Thymus (tissue), 11 donors: ENCODE measurements around the gene ESPNL. TPM values are rescaled to one million over a fixed set of nuclear protein-coding genes. Genes with fewer than 3 reads are reported as not detected.

Experiments used
- DNase-seq, 9 donors: peaks; one replicate each; pipeline ENCODE4 v3.0.0-alpha.2; 2013; ENCODE audit warnings: low spot score in 9 of 9, low read depth in 6 of 9, missing footprints in 1 of 9
- H3K27ac ChIP-seq, 2 donors: one replicate each; pipeline ENCODE4 v1.5.1; 2013; ENCODE audit warnings: control low read depth in 1 of 2, low read depth in 1 of 2, low read length in 1 of 2, mild to moderate bottlenecking in 1 of 2, moderate library complexity in 1 of 2
- H3K27me3 ChIP-seq, 2 donors: one replicate each; pipeline ENCODE4 v1.5.1; 2013; ENCODE audit warnings: low read length in 1 of 2; ENCODE audit not compliant: control insufficient read depth in 2 of 2, insufficient read depth in 1 of 2
- H3K36me3 ChIP-seq, 2 donors: one replicate each; pipeline ENCODE4 v1.5.1; 2013; ENCODE audit warnings: low read length in 1 of 2, mild to moderate bottlenecking in 1 of 2, moderate library complexity in 1 of 2; ENCODE audit not compliant: control insufficient read depth in 2 of 2, insufficient read depth in 2 of 2
- H3K4me1 ChIP-seq, 2 donors: one replicate each; pipeline ENCODE4 v1.5.1; 2013; ENCODE audit warnings: low read length in 2 of 2; ENCODE audit not compliant: control insufficient read depth in 2 of 2, insufficient read depth in 2 of 2
- H3K4me3 ChIP-seq, 2 donors: one replicate each; pipeline ENCODE4 v1.5.1; 2013; ENCODE audit warnings: low read length in 2 of 2, control low read depth in 1 of 2, mild to moderate bottlenecking in 1 of 2
- H3K9me3 ChIP-seq, 2 donors: one replicate each; pipeline ENCODE4 v1.5.1; 2013; ENCODE audit warnings: low read length in 1 of 2, mild to moderate bottlenecking in 1 of 2; ENCODE audit not compliant: control insufficient read depth in 2 of 2, insufficient read depth in 1 of 2
- WGBS: extraction: QIAGEN DNeasy Blood & Tissue Kit; methylation state at CpG from one replicate; pipeline ENCODE4 v1.1.7; 2013; 5-methylcytosine and 5-hydroxymethylcytosine counted together
- polyA plus RNA-seq: library from polyadenylated mRNA; stranded (reverse); fragments of 200-250 nt; gene quantifications from one replicate; pipeline ENCODE4 v1.2.3, GENCODE V29; 2013
- total RNA-seq: library from RNA; stranded (reverse); fragments of 120-200 nt; gene quantifications from one replicate; pipeline ENCODE4 v1.2.4, GENCODE V29; 2013
- donor health status: healthy.

ESPNL gene
- total and polyA plus RNA-seq, 2 donors = 0.66 to 1.5 TPM

GRCh38 chr2:238123991-238124470, 23.9 kb downstream of the ESPNL start:
- Histone ChIP-seq H3K27me3 (peaks cover 2 to 21% of the 10 kb centered on the region in 2 donors), H3K9me3 (peaks cover 0 to 4% of the 10 kb centered on the region in 2 donors), H3K27ac (no peak overlapping the region), H3K36me3 (no peaks in the 10 kb centered on the region), H3K4me3 (no peak overlapping the region), H3K4me1 (no peaks in the 10 kb centered on the region)
- no peak for DNase-seq
- WGBS = 90% methylated on average over 14 of the region's 14 CpGs

DNA sequence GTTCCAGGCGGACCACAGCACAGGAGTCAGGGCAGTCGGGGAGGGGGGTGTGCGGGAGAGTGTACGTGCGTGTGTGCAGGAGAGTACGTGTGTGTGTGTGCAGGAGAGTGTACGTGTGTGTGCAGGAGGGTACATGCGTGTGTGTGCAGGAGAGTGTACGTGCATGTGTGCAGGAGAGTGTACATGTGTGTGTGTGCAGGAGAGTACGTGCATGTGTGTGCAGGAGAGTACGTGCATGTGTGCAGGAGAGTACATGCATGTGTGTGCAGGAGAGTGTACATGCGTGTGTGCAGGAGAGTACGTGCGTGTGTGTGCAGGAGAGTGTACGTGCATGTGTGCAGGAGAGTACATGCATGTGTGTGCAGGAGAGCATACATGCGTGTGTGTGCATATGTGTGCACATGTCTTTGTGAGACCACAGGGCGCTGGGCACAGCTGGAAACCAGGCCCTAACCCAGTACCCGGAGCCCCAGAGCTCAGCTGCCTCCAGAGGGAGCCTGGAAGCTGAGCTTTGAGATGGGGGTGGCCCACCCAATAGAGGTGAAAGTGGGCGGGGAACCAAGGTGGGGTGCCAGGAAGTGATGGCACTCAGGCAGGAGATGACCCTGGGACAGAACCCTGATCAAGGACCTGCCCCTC, 24.5 kb downstream of the ESPNL start:
- no peaks in the 10 kb centered on the region for H3K36me3 ChIP-seq
- no peaks in the 10 kb centered on the region for H3K4me1 ChIP-seq
- no peak for DNase-seq
- 97% methylated on average over 19 of the region's 19 CpGs for WGBS
- no peak overlapping the region for H3K27ac ChIP-seq
- H3K4me3 ChIP-seq = no peak overlapping the region
- peaks cover 2 to 20% of the 10 kb centered on the region in 2 donors for H3K27me3 ChIP-seq
- H3K9me3 ChIP-seq = peaks cover 0 to 4% of the 10 kb centered on the region in 2 donors

- Histone ChIP-seq H3K4me3 (no peak overlapping the region), H3K27ac (no peak overlapping the region), H3K9me3 (peaks cover 0 to 4% of the 10 kb centered on the region in 2 donors), H3K36me3 (no peaks in the 10 kb centered on the region), H3K27me3 (peaks cover 0 to 13% of the 10 kb centered on the region in 2 donors), H3K4me1 (no peaks in the 10 kb centered on the region)
- DNase-seq = no peak
- WGBS = 96% methylated on average over 20 of the region's 20 CpGs
Measured at GRCh38 chr2:238125127-238125885, 25.2 kb downstream of the ESPNL start.

DNA sequence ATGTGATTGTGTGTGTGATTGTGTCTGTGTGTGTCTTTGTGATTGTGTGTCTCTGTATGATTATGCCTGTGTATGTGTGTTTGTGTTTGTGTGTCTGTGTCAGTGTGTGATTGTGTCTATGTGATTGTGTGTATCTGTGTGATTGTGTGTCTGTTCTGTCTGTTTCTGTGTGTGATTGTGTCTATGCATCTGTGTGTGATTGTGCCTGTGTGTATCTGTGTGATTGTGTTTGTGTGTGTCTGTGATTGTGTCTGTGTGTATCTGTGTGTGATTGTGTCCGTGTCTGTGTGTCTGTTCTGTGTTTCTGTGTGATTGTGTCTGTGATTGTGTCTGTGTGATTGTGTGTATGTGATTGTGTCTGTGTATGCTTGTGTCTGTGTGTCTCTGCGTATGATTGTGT, 26.2 kb downstream of the ESPNL start:
- 98% methylated on average over 2 of the region's 2 CpGs for WGBS
- peaks cover 0 to 4% of the 10 kb centered on the region in 2 donors for H3K9me3 ChIP-seq
- DNase-seq = no peak
- H3K36me3 ChIP-seq = no peaks in the 10 kb centered on the region
- H3K4me3 ChIP-seq = no peak overlapping the region
- H3K27me3 ChIP-seq = peaks cover 0 to 4% of the 10 kb centered on the region in 2 donors
- H3K4me1 ChIP-seq = no peaks in the 10 kb centered on the region
- no peak overlapping the region for H3K27ac ChIP-seq

DNA sequence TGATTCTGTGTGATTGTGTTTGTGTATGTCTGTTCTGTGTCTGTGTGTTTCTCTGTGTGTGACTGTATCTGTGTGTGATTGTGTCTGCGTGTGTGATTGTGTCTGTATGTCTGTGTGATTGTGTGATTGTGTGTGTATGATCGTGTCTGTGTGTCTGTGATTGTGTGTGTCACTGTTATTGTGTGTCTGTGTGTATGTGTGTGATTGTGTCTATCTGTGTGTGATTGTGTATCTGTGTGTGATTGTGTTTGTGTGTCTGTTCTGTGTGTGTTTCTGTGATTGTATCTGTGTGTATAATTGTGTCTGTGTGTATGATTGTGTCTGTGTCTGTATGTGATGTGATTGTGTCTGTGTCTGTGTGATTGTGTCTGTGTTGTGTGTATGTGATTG, 26.6 kb downstream of the ESPNL start:
- H3K4me1 ChIP-seq = no peaks in the 10 kb centered on the region
- no peak overlapping the region for H3K27ac ChIP-seq
- H3K36me3 ChIP-seq = no peaks in the 10 kb centered on the region
- H3K9me3 ChIP-seq = peaks cover 0 to 4% of the 10 kb centered on the region in 2 donors
- DNase-seq = no peak
- no peak overlapping the region for H3K4me3 ChIP-seq
- 95% methylated on average over 2 of the region's 2 CpGs for WGBS
- H3K27me3 ChIP-seq = peaks cover 0 to 4% of the 10 kb centered on the region in 2 donors

DNA sequence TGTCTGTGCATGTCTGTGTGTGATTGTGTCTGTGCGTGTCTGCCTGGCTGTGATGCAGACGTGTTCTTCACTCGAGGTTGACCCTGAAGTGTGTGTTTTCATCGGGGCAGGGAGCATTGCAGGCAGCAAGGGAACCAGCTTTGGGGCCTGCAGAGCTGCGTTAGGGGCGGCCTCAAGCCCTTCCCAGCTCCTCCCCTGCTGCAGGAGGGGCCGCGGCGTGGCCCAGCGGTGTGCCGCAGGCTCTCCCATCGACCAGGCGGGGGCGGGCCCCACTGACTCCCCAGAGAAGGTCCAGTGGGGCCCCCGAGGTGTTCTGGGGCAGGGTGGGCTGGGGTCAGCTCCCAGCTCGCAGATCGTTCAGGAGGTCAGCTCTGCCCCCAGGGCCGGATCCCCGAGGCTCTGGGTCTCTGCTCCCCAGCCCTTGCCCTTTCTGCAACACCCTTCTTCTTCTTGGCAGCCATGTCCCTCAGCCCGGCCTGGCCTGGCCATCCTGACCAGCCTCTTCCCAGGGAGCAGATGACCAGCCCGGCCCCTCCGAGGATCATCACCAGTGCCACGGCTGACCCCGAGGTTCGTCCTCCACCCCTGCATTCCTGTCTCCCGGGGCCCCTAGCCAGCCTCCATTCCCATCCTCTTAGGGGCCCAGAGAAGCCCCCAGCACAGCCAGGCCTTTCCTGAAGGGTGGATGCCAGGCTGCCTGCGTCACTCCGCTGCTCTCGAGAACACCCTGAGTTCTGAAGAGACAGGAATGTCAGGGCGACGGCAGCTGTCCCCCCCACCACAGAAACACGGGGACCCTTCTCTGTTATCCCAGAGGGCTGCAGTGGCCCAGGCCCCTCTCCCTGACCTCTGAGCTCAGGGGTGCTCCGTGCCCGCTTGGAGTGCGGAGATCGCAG, 27.3 kb downstream of the ESPNL start:
- 71% methylated on average over 36 of the region's 36 CpGs for WGBS
- DNase-seq = peak in 1 of 9 donors; percentile 23
- Histone ChIP-seq H3K36me3 (no peaks in the 10 kb centered on the region), H3K9me3 (peaks cover 0 to 4% of the 10 kb centered on the region in 2 donors), H3K4me1 (no peaks in the 10 kb centered on the region), H3K27me3 (peaks cover 0 to 2% of the 10 kb centered on the region in 2 donors), H3K27ac (no peak overlapping the region), H3K4me3 (no peak overlapping the region)

GRCh38 chr2:238128061-238128440, 27.9 kb downstream of the ESPNL start:
- Histone ChIP-seq H3K36me3 (no peaks in the 10 kb centered on the region), H3K27ac (no peak overlapping the region), H3K9me3 (peaks cover 0 to 4% of the 10 kb centered on the region in 2 donors), H3K4me1 (no peaks in the 10 kb centered on the region), H3K27me3 (peaks cover 0 to 2% of the 10 kb centered on the region in 2 donors), H3K4me3 (no peak overlapping the region)
- no peak for DNase-seq
- 93% methylated on average over 22 of the region's 22 CpGs for WGBS

DNA sequence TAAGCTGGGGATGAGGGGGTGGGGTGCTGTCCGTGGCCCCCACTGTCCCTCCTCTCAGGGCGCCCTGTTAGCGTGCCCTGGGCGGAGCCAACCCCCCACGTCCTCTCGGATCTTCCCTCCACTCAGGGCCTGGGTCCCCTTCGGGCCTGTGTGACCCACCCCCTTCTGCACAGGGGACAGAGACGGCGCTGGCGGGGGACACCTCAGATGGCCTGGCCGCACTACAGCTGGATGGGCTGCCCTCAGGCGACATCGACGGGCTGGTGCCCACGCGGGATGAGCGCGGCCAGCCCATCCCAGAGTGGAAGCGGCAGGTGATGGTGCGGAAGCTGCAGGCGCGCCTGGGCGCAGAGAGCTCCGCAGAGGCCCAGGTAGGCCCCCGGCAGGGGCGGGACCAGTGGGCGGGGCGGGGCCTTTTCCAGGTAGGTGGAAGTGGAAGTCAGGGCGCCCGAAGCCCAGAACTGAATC, 28.4 kb downstream of the ESPNL start:
- Histone ChIP-seq H3K27me3 (peaks cover 0 to 2% of the 10 kb centered on the region in 2 donors), H3K9me3 (peaks cover 0 to 4% of the 10 kb centered on the region in 2 donors), H3K4me3 (no peak overlapping the region), H3K27ac (no peak overlapping the region), H3K4me1 (no peaks in the 10 kb centered on the region), H3K36me3 (no peaks in the 10 kb centered on the region)
- WGBS = 83% methylated on average over 30 of the region's 30 CpGs
- no peak for DNase-seq
